Neural crest cell (in vitro differentiated cells): Measurements from ENCODE around the gene ASB18. TPM values are rescaled to one million over a fixed set of nuclear protein-coding genes. Genes with fewer than 3 reads are reported as not detected.

Experiments
- DNase-seq: peaks from one replicate; pipeline ENCODE4 v3.0.0; 2021; ENCODE audit warnings: low read depth, mixed read lengths, low spot score
- H3K27ac Mint-ChIP-seq: one replicate; pipeline ENCODE4 v1.8.0; 2021; ENCODE audit warnings: mild to moderate bottlenecking, mixed read lengths; ENCODE audit not compliant: unreplicated experiment
- H3K27me3 Mint-ChIP-seq: 2 replicates; pipeline ENCODE4 v1.8.0; 2021; ENCODE audit warnings: low read depth, mild to moderate bottlenecking, mixed read lengths
- H3K36me3 Mint-ChIP-seq: 2 replicates; pipeline ENCODE4 v1.8.0; 2021; ENCODE audit warnings: low read depth, mild to moderate bottlenecking, mixed read lengths
- H3K4me1 Mint-ChIP-seq: 2 replicates; pipeline ENCODE4 v1.8.0; 2021; ENCODE audit warnings: mixed read lengths
- H3K4me3 Mint-ChIP-seq: one replicate; pipeline ENCODE4 v1.8.0; 2021; ENCODE audit warnings: mild to moderate bottlenecking, mixed read lengths
- H3K9me3 Mint-ChIP-seq: 2 replicates; pipeline ENCODE4 v1.8.0; 2021; ENCODE audit warnings: mixed read lengths
- CTCF ChIP-seq: fragments of 200-600 bp; sonication (generic); conservative IDR thresholded peaks from 2 replicates; pipeline ENCODE4 v1.5.0; 2021; ENCODE audit warnings: antibody characterized with exemption, mild to moderate bottlenecking
- total RNA-seq: library from RNA; stranded (reverse); gene quantifications from 2 replicates; pipeline ENCODE4 v1.2.1, GENCODE V29; 2021

ASB18 gene
- total RNA-seq, 1 donor from 2014 or later, result not detected

DNA sequence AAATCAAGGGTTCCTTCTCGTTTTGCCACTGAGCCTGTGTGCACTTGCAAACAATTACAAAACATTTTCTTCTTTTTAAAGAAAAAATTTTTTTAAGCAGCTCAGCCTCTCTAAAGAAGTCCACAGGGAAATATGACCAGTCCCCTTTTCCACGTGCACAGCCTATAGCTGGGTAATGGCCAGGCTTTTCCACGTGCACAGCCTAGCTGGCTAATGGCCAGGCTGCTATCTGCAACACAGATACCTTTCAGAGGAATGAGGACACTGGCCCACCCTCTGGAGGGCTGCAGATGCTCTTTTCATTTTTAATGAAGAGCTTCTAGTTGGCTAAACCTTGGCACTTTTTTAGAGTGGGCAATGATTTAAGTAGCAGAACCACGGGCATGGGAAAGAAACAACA is 46.3 kb downstream of the ASB18 start:
- TF ChIP-seq CTCF, result no peak
- Mint-ChIP-seq H3K4me1 (no peaks in the 10 kb centered on the region), H3K36me3 (peaks cover 10% of the 10 kb centered on the region), H3K9me3 (no peaks in the 10 kb centered on the region), H3K27me3 (no peaks in the 10 kb centered on the region), H3K4me3 (no peak overlapping the region), H3K27ac (no peak overlapping the region)
- no peak for DNase-seq

DNA sequence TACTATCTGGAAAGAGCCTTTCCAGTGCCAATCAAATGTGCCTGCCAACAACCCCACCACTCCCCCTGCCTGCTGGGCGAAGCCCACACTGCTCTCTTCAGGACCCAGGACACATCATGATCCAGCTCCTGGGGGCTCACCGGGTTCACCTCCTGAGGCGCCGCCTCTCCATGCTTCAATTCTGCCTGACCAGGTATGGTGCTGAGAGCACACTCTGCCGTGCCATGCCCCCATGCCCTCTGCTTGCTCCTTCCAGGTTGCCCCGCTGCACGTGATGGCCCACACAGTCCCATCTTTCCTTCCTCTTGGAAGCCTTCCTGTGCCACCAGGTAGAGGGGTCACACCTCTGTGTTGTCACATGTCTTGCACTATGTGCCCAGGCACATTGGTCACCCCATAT is 47.5 kb downstream of the ASB18 start:
- Mint-ChIP-seq H3K27ac (no peak overlapping the region), H3K36me3 (peaks cover 5% of the 10 kb centered on the region), H3K9me3 (no peaks in the 10 kb centered on the region), H3K4me3 (no peak overlapping the region), H3K4me1 (no peaks in the 10 kb centered on the region), H3K27me3 (no peaks in the 10 kb centered on the region)
- TF ChIP-seq CTCF, result no peak
- no peak for DNase-seq

DNA sequence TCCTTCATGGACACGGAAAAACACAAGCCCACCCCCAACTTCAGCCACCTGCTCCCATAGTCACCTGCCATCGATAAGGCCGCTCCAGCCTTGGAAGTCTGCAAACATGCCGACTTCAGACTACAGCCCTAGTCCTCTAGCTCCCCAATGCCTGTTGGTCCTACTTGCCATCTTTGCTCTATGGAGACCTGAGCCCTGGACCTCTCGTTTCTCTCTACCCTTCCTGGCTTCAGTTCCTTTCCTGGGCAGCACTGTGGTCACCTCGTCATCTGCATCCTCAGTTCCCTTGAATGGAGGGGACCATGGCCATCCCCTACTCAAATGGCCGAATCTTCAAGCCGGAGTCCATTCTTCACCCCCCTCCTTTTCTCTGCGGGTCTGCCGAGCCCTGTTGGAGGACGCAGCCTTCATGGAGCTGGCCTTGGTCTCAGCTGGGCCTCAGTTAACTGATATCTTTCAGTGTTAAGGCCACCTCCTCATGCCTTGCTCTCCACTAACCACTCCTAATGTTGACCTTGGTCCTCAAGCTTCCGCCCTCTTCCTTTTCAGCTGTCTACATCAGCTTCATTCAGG is 48.4 kb downstream of the ASB18 start:
- H3K4me3 Mint-ChIP-seq, result no peak overlapping the region
- no peaks in the 10 kb centered on the region for H3K27me3 Mint-ChIP-seq
- H3K27ac Mint-ChIP-seq, result no peak overlapping the region
- H3K9me3 Mint-ChIP-seq, result no peaks in the 10 kb centered on the region
- H3K36me3 Mint-ChIP-seq, result no peaks in the 10 kb centered on the region
- TF ChIP-seq CTCF, result no peak
- DNase-seq, result no peak
- H3K4me1 Mint-ChIP-seq, result peaks cover 5% of the 10 kb centered on the region

DNA sequence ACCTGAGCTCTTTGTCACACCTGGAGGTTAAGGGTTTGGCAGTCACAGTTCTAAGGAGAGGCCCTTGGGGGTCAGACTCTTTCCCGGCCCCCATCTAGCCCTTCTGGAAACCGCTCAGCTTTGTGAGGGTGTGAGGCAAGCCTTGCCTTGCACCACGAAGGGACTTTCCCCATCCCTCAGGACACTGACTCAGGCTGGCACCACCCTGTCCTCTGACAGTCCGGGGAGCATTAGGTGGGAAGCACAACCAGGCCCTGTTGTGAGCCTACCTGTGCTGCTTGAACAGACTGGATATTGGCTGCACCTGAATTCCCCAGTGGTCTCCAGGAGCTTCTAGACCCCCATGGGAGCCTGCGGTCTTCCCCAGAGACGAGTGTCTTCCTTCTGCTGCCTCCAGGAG is 49.0 kb downstream of the ASB18 start:
- Mint-ChIP-seq H3K36me3 (no peaks in the 10 kb centered on the region), H3K9me3 (no peaks in the 10 kb centered on the region), H3K4me1 (peaks cover 5% of the 10 kb centered on the region), H3K27me3 (no peaks in the 10 kb centered on the region), H3K4me3 (no peak overlapping the region), H3K27ac (no peak overlapping the region)
- TF ChIP-seq CTCF, result no peak
- DNase-seq, result no peak

DNA sequence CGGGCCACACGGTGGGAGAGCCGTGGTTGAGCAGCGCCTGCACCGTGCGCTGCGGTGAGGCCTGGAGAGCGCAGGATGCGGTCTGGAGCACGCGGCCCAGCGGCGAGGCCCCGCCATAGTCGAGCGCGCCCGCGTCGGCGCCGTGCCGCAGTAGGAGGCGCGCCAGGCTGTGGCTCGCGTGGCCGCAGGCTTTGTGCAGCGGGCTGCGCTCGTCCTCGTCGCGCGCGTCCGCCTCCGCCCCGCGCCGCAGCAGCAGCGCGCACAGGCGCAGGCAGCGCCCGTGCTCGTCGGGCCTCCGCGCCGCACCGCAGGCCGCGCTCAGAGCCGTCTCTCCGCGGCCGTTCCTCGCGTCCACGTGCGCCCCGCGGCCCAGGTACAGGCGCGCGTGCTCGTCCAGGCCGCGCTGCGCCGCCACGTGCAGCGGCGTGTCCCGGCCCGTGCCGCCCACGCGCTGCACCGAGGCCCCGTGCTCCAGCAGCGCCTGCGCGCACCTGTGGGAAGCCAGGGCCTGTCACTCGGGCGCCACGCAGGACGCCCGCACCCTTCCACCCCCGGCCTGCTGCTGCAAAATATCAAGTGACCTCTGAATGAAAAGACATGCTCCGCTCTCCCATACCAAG is 49.7 kb downstream of the ASB18 start:
- no peak overlapping the region for H3K27ac Mint-ChIP-seq
- no peak for TF ChIP-seq CTCF
- no peaks in the 10 kb centered on the region for H3K27me3 Mint-ChIP-seq
- no peak for DNase-seq
- H3K36me3 Mint-ChIP-seq, result no peaks in the 10 kb centered on the region
- peaks cover 5% of the 10 kb centered on the region for H3K4me1 Mint-ChIP-seq
- no peak overlapping the region for H3K4me3 Mint-ChIP-seq
- no peaks in the 10 kb centered on the region for H3K9me3 Mint-ChIP-seq
